Nephron (organoid): ENCODE measurements around the gene PPP6R2.
A peak's percentile ranks its signal among the peaks of the same experiment; 100 is the strongest.
"Not testable (repeated sequence)": the region's sequence is repeated elsewhere in the genome, so short reads cannot be mapped to it uniquely, and the experiment has no call there.

ENCODE experiments used
- H3K27ac Mint-ChIP-seq, 3 experiments: 2 replicates each; pipeline ENCODE4 v1.8.0; 2020; ENCODE audit warnings: mixed read lengths in 3 of 3, mild to moderate bottlenecking in 2 of 3, moderate library complexity in 1 of 3
- H3K27me3 Mint-ChIP-seq: 2 replicates; pipeline ENCODE4 v1.8.0; 2021; ENCODE audit warnings: low read depth, mild to moderate bottlenecking, moderate library complexity, mixed read lengths
- H3K36me3 Mint-ChIP-seq: 2 replicates; pipeline ENCODE4 v1.8.0; 2020; ENCODE audit warnings: low read depth, mixed read lengths
- H3K4me1 Mint-ChIP-seq: 2 replicates; pipeline ENCODE4 v1.8.0; 2020; ENCODE audit warnings: mixed read lengths
- H3K4me3 Mint-ChIP-seq, 3 experiments: 2 replicates each; pipeline ENCODE4 v1.8.0; 2020; ENCODE audit warnings: mild to moderate bottlenecking in 3 of 3, mixed read lengths in 3 of 3, moderate library complexity in 2 of 3
- H3K9me3 Mint-ChIP-seq: 2 replicates; pipeline ENCODE4 v1.8.0; 2020; ENCODE audit warnings: mixed read lengths
- CTCF ChIP-seq, 3 experiments: fragments of 200-600 bp; sonication (generic); IDR thresholded peaks; one replicate each; pipeline ENCODE4 v1.5.0; 2021; ENCODE audit warnings: antibody characterized with exemption in 3 of 3; ENCODE audit not compliant: unreplicated experiment in 3 of 3

The PPP6R2 gene

GRCh38 chr22:50367778-50368500, 24.8 kb downstream of the PPP6R2 start:
- Mint-ChIP-seq H3K4me3 (no peak overlapping the region), H3K36me3 (peaks cover 57% of the 10 kb centered on the region), H3K27me3 (no peaks in the 10 kb centered on the region), H3K9me3 (no peaks in the 10 kb centered on the region), H3K4me1 (peaks cover 14% of the 10 kb centered on the region), H3K27ac (no peak overlapping the region)
- no peak for TF ChIP-seq CTCF (IDR thresholded peaks at IDR 0.05; ENCODE audit: unreplicated experiment in 3 of 3)

- no peaks in the 10 kb centered on the region for H3K27me3 Mint-ChIP-seq
- H3K36me3 Mint-ChIP-seq: peaks cover 66% of the 10 kb centered on the region
- no peak overlapping the region for H3K27ac Mint-ChIP-seq
These were observed 28.0 kb downstream of the PPP6R2 start for GRCh38 chr22:50371101-50371648.

GRCh38 chr22:50376085-50376651, 33.0 kb downstream of the PPP6R2 start:
- H3K36me3 Mint-ChIP-seq: peaks cover 68% of the 10 kb centered on the region
- H3K4me3 Mint-ChIP-seq: no peak overlapping the region
- H3K9me3 Mint-ChIP-seq: peaks cover 2% of the 10 kb centered on the region
- TF ChIP-seq CTCF (IDR thresholded peaks at IDR 0.05; ENCODE audit: unreplicated experiment in 3 of 3): no peak
- H3K4me1 Mint-ChIP-seq: no peaks in the 10 kb centered on the region
- H3K27ac Mint-ChIP-seq: no peak overlapping the region
- no peaks in the 10 kb centered on the region for H3K27me3 Mint-ChIP-seq

More at GRCh38 chr22:50371101-50371648, 28.0 kb downstream of the PPP6R2 start:
- TF ChIP-seq CTCF (IDR thresholded peaks at IDR 0.05; ENCODE audit: unreplicated experiment in 3 of 3): no peak
- no peaks in the 10 kb centered on the region for H3K9me3 Mint-ChIP-seq
- H3K4me3 Mint-ChIP-seq: no peak overlapping the region
- H3K4me1 Mint-ChIP-seq: peaks cover 8% of the 10 kb centered on the region

- H3K4me3 Mint-ChIP-seq, H3K4me1 Mint-ChIP-seq, H3K27ac Mint-ChIP-seq, H3K9me3 Mint-ChIP-seq, H3K27me3 Mint-ChIP-seq: not testable (repeated sequence)
- H3K36me3 Mint-ChIP-seq: peaks cover 43% of the 10 kb centered on the region
These were observed 38.0 kb downstream of the PPP6R2 start for GRCh38 chr22:50381021-50381555.

GRCh38 chr22:50396751-50397370, 53.7 kb downstream of the PPP6R2 start:
- Mint-ChIP-seq H3K4me3 (no peak overlapping the region), H3K36me3 (peaks cover 50% of the 10 kb centered on the region), H3K9me3 (no peaks in the 10 kb centered on the region), H3K27ac (peak overlapping the region in 2 of 3 experiments; percentile 34 to 62), H3K27me3 (no peaks in the 10 kb centered on the region), H3K4me1 (peaks cover 9% of the 10 kb centered on the region)
- no peak for TF ChIP-seq CTCF (IDR thresholded peaks at IDR 0.05; ENCODE audit: unreplicated experiment in 3 of 3)

- H3K4me3 Mint-ChIP-seq, H3K9me3 Mint-ChIP-seq, H3K27me3 Mint-ChIP-seq: not testable (repeated sequence)
- Mint-ChIP-seq H3K27ac (peak overlapping the region in 1 of 3 experiments; percentile 62), H3K4me1 (peaks cover 11% of the 10 kb centered on the region), H3K36me3 (peaks cover 50% of the 10 kb centered on the region)
These were observed 54.4 kb downstream of the PPP6R2 start for GRCh38 chr22:50397371-50398060.
